Measurements from ENCODE around the gene MIA.
"Not testable (repeated sequence)": the region's sequence is repeated elsewhere in the genome, so short reads cannot be mapped to it uniquely, and the experiment has no call there.

MIA gene

GRCh38 chr19:40777937-40778705, 2.8 kb downstream of the MIA start, which contains the start of gene RAB4B:
Gene RAB4B (plus strand): TSS chr19:40778247. CDS start chr19:40778376, 129 bp downstream.
- peak; percentile 100 for DNase-seq (ENCODE audit: low read depth, low spot score)

GRCh38 chr19:40778706-40779284, 3.5 kb downstream of the MIA start:
- peak; percentile 99 for DNase-seq (ENCODE audit: low read depth, low spot score)

GRCh38 chr19:40780582-40780981, 5.3 kb downstream of the MIA start:
- no peak for DNase-seq (ENCODE audit: low read depth, low spot score)

DNA sequence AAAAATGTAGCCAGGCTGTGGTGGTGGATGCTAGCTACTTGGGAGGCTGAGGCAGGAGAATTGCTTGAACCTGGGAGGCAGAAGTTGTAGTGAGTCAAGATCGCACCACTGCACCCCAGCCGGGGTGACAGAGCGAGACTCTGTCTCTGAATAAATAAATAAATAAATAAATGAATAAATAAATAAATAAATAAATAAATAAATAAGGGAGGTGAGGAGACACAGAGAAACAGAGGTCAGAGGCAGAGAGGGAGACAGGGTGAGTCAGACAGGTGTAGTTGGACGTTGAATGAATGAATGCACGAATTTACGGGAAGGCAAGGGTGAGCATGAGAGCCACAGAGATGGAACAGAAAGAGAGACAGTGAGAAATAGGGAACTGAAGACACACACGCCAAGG, 5.8 kb downstream of the MIA start:
- no peak for DNase-seq (ENCODE audit: low read depth, low spot score)

DNA sequence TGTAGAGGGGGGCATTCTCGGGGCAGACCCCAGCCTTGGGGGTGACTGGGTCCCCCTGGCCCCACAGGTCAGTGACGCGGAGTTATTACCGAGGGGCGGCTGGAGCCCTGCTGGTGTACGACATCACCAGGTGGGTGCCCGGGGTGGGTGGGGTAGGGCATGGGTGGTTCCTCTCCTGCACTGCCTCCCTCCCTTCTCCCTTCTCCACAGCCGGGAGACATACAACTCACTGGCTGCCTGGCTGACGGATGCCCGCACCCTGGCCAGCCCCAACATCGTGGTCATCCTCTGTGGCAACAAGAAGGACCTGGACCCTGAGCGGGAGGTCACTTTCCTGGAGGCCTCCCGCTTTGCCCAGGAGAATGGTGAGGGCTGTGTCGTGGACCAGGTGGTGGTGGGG, 8.4 kb downstream of the MIA start:
- no peak for DNase-seq (ENCODE audit: low read depth, low spot score)

DNA sequence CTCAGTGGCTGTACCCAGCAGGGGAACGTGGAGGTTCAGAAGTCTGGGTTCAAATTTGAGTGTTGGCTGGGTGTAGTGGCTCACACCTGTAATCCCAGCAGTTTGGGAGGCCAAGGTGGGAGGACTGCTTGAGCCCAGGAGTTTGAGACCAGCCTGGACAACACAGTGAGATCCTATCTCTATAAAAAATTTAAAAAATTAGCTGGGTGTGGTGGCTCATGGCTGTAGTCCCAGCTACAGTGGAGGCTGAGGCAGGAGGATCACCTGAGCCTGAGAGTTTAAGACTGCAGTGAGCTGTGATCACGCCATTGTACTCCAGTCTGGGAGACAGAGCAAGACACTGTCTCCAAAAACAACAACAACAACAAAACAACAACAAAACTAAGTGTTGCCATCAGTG, 8.8 kb downstream of the MIA start:
- DNase-seq (ENCODE audit: low read depth, low spot score), result not testable (repeated sequence)

GRCh38 chr19:40785526-40785925, 10.2 kb downstream of the MIA start:
- no peak for DNase-seq (ENCODE audit: low read depth, low spot score)

DNA sequence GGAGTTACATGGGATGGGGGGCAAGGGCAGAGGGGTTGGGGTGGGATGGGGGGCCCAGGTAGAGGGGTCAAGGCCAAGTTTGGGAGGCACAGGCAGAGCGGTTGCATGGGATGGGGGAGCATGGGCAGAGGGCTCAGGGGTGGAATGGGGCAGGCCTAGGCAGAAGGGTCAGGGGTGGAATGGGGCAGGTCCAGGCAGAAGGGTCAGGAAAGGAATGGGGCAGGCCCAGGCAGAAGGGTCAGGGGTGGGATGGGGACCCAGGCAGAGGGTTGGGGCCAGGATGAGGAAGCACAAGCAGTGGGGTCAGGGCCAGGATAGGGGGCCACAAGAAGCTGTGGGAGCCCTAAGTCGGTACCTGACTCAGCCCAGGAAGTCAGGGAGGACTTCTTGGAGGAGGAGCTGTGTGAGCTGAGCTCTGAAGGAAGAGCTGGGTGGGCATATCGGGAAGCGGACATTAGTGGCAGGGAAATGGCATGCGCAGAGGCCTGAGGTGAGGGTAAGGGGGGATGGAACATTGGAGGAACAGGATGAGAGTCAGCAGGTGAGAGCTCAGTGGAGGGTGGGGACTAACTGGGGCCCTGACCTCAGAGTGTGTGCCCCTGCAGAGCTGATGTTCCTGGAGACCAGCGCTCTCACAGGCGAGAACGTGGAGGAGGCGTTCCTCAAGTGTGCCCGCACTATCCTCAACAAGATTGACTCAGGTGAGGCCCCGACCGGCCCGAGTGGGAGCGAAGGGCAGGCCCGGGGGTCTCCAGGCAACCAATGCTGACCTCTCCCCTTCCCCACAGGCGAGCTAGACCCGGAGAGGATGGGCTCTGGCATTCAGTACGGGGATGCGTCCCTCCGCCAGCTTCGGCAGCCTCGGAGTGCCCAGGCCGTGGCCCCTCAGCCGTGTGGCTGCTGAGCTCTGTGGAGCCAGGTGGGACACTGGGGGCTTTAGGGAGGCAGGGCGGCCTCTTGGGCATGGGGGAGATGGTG, 11.0 kb downstream of the MIA start:
- DNase-seq (ENCODE audit: low read depth, low spot score), result no peak

DNA sequence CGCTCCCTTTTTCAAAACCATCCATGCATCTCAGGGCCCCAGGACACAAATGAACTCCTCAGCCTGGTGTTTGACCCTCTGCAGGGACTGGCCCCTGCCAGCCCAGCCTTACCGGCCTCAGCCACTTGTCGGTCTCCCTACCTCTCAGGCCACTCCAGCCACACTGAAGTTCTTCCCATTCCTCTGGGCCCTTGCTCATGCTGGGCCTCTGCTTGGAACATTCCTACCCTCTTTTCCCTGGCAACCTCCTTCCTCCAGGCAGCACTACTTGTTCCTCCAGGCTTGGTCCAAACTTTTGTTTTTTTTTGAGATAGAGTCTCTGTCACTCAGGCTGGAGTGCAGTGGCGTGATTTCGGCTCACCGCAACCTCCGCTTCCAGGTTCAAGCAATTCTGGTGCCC, 16.0 kb downstream of the MIA start:
- no peak for DNase-seq (ENCODE audit: low read depth, low spot score)

DNA sequence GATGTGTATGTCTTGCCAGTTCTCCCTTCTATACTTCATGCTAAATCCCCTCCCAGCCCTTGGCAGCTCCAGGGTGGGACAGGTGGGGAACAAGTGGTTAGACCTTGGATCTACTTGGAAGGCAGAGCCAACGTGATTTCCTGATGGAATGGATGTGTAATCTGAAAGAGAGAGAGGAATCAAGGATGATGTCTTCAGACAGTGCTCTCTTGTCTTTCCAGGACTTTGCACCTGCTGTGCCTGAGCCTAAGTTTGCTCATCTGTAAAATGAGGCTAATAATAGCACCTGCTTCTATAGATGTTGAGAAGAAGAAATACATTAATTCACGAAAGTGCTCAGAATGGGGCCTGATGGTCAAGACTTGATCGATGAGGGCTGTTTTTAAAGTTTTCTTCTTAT, 16.7 kb downstream of the MIA start:
- DNase-seq (ENCODE audit: low read depth, low spot score), result no peak

GRCh38 chr19:40797166-40797962, 22.0 kb downstream of the MIA start:
- no peak for DNase-seq (ENCODE audit: low read depth, low spot score)

DNA sequence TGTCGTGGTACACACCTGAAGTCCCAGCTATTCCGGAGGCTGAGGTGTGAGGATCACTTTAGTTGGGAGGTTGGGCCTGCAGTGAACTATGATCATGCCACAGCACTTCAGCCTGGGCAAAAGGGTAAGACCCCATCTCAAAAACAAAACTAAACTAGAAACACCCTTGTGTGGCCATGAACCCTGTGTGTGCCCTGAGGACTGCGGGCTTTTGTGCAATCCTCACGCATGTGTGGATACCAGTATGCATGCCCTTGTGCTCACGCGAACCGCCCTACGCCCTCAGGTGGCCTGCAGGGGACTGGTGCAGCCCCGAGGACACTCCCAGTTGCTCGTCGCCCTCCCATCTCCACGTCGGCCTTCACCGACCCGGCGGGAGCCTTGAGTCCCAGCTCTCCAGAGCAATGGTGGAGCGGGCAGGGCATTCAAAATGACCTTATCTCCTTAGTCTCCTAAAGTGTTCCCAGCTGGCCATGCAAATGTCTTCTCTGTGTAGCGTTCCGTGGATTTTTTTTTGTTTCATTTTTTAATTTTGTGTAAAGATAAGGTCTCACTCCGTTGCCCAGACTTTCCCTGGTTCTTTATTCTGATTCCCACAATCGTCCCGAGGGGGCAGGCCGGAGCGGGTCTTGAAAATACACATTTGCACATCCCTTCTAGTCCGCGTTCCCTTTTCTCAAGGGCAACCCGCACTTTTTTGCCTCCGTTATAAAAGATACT, 22.8 kb downstream of the MIA start:
- DNase-seq (ENCODE audit: low read depth, low spot score), result peak; percentile 90

GRCh38 chr19:40798683-40799557, 23.6 kb downstream of the MIA start, which contains the start of gene EGLN2:
Gene EGLN2 (plus strand): TSS chr19:40799191. CDS start chr19:40800573, 1,382 bp downstream.
- peak; percentile 100 for DNase-seq (ENCODE audit: low read depth, low spot score)

DNA sequence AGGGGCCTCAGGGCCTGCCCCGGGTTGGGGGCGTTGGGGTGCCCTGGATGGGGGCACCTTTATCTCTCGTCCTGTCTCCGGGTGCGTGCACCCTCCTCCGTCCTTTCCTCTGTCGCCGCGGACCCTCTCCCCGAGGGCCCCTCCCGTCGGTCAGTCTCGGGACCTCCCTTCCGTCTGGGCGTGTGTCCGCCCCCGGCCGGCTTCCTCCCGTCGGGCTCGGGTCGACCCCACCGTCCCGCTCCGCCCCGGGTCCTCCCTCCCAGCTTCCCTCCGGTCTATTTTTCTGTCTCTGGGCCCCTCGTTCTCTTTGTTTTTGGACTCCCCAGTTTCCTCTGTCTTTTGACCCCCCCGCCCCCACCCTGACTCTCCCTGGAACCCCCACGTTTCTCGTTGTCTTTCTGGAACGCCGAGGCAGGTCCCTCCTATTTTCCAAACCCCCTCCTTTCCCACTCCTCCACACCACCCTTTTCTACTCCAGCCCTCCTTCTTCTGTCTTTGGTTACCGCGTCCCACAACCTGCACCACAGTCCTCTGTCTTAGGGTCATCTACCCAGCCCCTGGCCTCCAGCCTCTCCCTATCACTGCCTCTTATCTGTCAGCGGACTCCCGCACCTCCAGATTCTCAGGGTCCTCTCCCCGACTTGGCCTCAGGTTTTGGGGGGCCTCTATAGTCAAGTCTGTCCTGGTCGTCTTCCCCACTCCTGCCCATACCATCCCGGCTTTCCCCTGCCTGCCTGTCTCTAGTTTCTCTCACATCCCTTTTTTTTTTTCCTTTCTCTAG, 24.4 kb downstream of the MIA start:
- no peak for DNase-seq (ENCODE audit: low read depth, low spot score)

- no peak for DNase-seq (ENCODE audit: low read depth, low spot score)
Measured at GRCh38 chr19:40800339-40800996, 25.1 kb downstream of the MIA start.

GRCh38 chr19:40800997-40801377, 25.7 kb downstream of the MIA start:
- DNase-seq (ENCODE audit: low read depth, low spot score), result no peak

DNA sequence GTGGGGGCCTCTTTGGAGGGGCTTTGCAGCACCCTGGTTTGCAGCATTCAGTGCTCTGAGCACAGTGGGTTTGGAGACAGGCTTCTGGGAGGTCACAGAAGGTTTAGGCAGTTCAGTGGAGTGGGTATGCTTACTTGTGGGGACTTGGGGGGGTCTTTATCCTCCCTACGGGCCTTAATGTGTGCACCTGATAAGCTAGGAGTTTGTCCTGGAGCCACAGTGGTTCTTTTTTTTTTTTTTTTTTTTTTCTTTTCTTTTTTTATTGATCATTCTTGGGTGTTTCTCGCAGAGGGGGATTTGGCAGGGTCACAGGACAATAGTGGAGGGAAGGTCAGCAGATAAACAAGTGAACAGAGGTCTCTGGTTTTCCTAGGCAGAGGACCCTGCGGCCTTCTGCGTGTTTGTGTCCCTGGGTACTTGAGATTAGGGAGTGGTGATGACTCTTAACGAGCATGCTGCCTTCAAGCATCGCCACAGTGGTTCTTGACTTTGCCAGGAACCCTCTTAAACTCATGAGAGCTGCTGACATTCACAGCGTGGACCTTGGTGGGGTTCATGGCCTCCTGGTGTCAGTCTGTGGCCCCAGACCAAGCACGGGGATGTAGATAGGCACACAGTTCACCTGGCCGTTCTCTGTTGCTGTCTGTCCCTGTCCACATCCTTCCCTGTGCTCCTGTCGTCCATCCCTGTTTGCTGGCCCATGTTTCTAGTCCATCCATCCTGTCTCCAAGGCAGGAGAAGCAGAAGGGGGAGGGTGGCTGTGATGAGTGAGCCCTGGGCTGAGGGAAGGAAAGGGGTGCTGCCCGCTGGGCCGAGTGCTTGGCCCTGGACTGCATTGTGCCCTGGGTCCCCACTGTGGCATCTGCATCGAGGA, 26.3 kb downstream of the MIA start:
- DNase-seq (ENCODE audit: low read depth, low spot score), result no peak
